ENCODE data around the gene F10. TPM values are rescaled to one million over a fixed set of nuclear protein-coding genes. Genes with fewer than 3 reads are reported as not detected.

F10 gene
- total RNA-seq, 1 experiment from 2014 or later, result not detected

- no peaks in the 10 kb centered on the region for H3K9me3 ChIP-seq (ENCODE audit: low read length)
- H3K36me3 ChIP-seq (ENCODE audit: low read depth, low read length), result no peaks in the 10 kb centered on the region
- H2AFZ ChIP-seq (ENCODE audit: low read length), result no peak overlapping the region
- ATAC-seq, result no peak
- no peak overlapping the region for H3K27ac ChIP-seq (ENCODE audit: low read length)
- H3K4me2 ChIP-seq (ENCODE audit: low read length), result no peak overlapping the region
- H3K79me2 ChIP-seq (ENCODE audit: low read length), result no peaks in the 10 kb centered on the region
- no peak for DNase-seq
- H3K9me2 ChIP-seq (replicated peaks; ENCODE audit: low read length), result no peaks in the 10 kb centered on the region
- TF ChIP-seq EZH2phosphoT487 (IDR thresholded peaks at IDR 0.05; ENCODE audit: borderline replicate concordance, low read length) (no peak), EZH2 (IDR thresholded peaks at IDR 0.05; ENCODE audit: low read length, unreplicated experiment) (no peak), CTCF (conservative IDR thresholded peaks at IDR 0.05; ENCODE audit: low read depth, low read length) (no peak)
- no peak overlapping the region for H3K9ac ChIP-seq (ENCODE audit: low read length)
- H3K4me1 ChIP-seq (ENCODE audit: insufficient read depth, low read length), result no peaks in the 10 kb centered on the region
- POLR2A ChIA-PET (ENCODE audit: unreplicated experiment), result no interaction called here
- no peaks in the 10 kb centered on the region for H4K20me1 ChIP-seq (ENCODE audit: low read length)
- BruUV-seq (replicated peaks), result no TSS peak
- no peaks in the 10 kb centered on the region for H3F3A ChIP-seq (ENCODE audit: low read length, unreplicated experiment)
- no peak overlapping the region for H3K4me3 ChIP-seq (ENCODE audit: low read length)
- peaks cover 30% of the 10 kb centered on the region for H3K27me3 ChIP-seq (ENCODE audit: low read length)
- CTCF ChIA-PET, result no interaction called here
- intact Hi-C loops (cut with micrococcal nuclease), result no loop called here
These were observed 12.7 kb downstream of the F10 start for GRCh38 chr13:113135281-113135760.

- Histone ChIP-seq H3K27me3 (ENCODE audit: low read length) (peaks cover 21% of the 10 kb centered on the region), H3F3A (ENCODE audit: low read length, unreplicated experiment) (no peaks in the 10 kb centered on the region), H3K36me3 (ENCODE audit: low read depth, low read length) (no peaks in the 10 kb centered on the region), H3K4me3 (ENCODE audit: low read length) (no peak overlapping the region), H4K20me1 (ENCODE audit: low read length) (no peaks in the 10 kb centered on the region), H3K9me2 (replicated peaks; ENCODE audit: low read length) (no peaks in the 10 kb centered on the region), H2AFZ (ENCODE audit: low read length) (no peak overlapping the region), H3K4me1 (ENCODE audit: insufficient read depth, low read length) (no peaks in the 10 kb centered on the region), H3K9ac (ENCODE audit: low read length) (no peak overlapping the region), H3K79me2 (ENCODE audit: low read length) (no peaks in the 10 kb centered on the region), H3K27ac (ENCODE audit: low read length) (no peak overlapping the region), H3K4me2 (ENCODE audit: low read length) (no peak overlapping the region), H3K9me3 (ENCODE audit: low read length) (no peaks in the 10 kb centered on the region)
- intact Hi-C loops (cut with micrococcal nuclease), result no loop called here
- no peak for ATAC-seq
- ChIA-PET CTCF (no interaction called here), POLR2A (ENCODE audit: unreplicated experiment) (no interaction called here)
- DNase-seq, result no peak
- TF ChIP-seq CTCF (conservative IDR thresholded peaks at IDR 0.05; ENCODE audit: low read depth, low read length) (no peak), EZH2 (IDR thresholded peaks at IDR 0.05; ENCODE audit: low read length, unreplicated experiment) (no peak), EZH2phosphoT487 (IDR thresholded peaks at IDR 0.05; ENCODE audit: borderline replicate concordance, low read length) (no peak)
- no TSS peak for BruUV-seq (replicated peaks)
These were observed 15.2 kb downstream of the F10 start for GRCh38 chr13:113137691-113138298.

GRCh38 chr13:113138792-113139551, 16.4 kb downstream of the F10 start:
- BruUV-seq (replicated peaks), result no TSS peak
- no peak for TF ChIP-seq EZH2 (IDR thresholded peaks at IDR 0.05; ENCODE audit: low read length, unreplicated experiment)
- no peak for TF ChIP-seq EZH2phosphoT487 (IDR thresholded peaks at IDR 0.05; ENCODE audit: borderline replicate concordance, low read length)
- no peak for TF ChIP-seq CTCF (conservative IDR thresholded peaks at IDR 0.05; ENCODE audit: low read depth, low read length)
- no peak for DNase-seq
- ChIA-PET POLR2A (ENCODE audit: unreplicated experiment) (no interaction called here), CTCF (no interaction called here)
- intact Hi-C loops (cut with micrococcal nuclease), result no loop called here
- H3K36me3 ChIP-seq (ENCODE audit: low read depth, low read length), result no peaks in the 10 kb centered on the region
- no peaks in the 10 kb centered on the region for H3F3A ChIP-seq (ENCODE audit: low read length, unreplicated experiment)
- no peaks in the 10 kb centered on the region for H3K9me3 ChIP-seq (ENCODE audit: low read length)
- H3K9me2 ChIP-seq (replicated peaks; ENCODE audit: low read length), result no peaks in the 10 kb centered on the region
- no peaks in the 10 kb centered on the region for H3K4me1 ChIP-seq (ENCODE audit: insufficient read depth, low read length)
- H3K9ac ChIP-seq (ENCODE audit: low read length), result no peak overlapping the region
- H3K27ac ChIP-seq (ENCODE audit: low read length), result no peak overlapping the region
- ATAC-seq, result no peak
- no peak overlapping the region for H3K4me3 ChIP-seq (ENCODE audit: low read length)
- no peaks in the 10 kb centered on the region for H4K20me1 ChIP-seq (ENCODE audit: low read length)
- no peak overlapping the region for H2AFZ ChIP-seq (ENCODE audit: low read length)
- H3K79me2 ChIP-seq (ENCODE audit: low read length), result no peaks in the 10 kb centered on the region
- H3K4me2 ChIP-seq (ENCODE audit: low read length), result no peak overlapping the region
- H3K27me3 ChIP-seq (ENCODE audit: low read length), result peaks cover 14% of the 10 kb centered on the region

Data from PC-3 (cell line).